GM19025 (cell line): Measurements from ENCODE around the gene DIAPH3.

Experiments used
- ATAC-seq: cut with Tn5 transposase; IDR thresholded peaks from one replicate; pipeline ENCODE4 v1.9.1; 2021; ENCODE audit warnings: mild to moderate bottlenecking, low read depth, moderate library complexity; ENCODE audit not compliant: unreplicated experiment

DIAPH3 gene

GRCh38 chr13:59891053-59891452, 272.7 kb downstream of the DIAPH3 start:
- ATAC-seq, result no peak

GRCh38 chr13:59890054-59890453, 273.7 kb downstream of the DIAPH3 start:
- no peak for ATAC-seq

DNA sequence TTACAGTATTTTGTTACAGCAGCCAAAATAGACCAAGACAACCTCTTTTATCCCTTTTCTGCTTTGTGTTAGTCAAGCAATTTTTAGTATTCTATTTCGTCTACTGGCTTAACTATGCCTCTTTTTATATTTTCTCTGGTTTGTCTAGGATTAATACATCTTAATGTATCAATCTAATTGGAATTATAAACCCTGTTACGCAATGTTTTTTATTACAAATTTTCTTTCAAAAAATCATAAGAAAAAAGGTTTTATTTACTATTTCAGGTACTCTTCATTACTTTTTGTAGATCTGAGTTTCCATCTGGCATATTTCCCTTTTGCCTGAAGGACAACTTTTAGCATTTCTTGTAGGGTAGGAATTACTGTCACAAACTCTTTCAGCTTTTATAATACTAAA, 275.3 kb downstream of the DIAPH3 start:
- ATAC-seq, result no peak

GRCh38 chr13:59885076-59885475, 278.7 kb downstream of the DIAPH3 start:
- ATAC-seq, result no peak

DNA sequence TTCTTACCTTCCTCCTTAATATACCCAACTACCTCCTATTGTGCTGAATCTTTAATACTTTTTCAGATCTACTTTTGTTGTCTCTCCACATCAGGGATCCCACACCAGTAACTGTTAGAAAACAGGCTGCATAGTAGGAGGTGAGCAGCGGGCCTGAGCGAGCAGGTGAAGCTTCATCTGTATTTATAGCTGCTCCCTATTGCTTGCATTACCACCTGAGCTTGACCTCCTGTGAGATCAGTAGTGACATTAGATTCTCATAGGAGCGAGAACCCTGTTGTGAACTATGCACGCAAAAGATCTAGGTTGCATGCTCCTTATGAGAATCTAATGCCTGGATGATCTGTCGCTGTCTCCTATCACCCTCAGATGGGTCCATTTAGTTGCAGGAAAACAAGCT, 279.8 kb downstream of the DIAPH3 start:
- ATAC-seq, result no peak

- no peak for ATAC-seq
Observed at GRCh38 chr13:59880468-59880867, 283.3 kb downstream of the DIAPH3 start.

DNA sequence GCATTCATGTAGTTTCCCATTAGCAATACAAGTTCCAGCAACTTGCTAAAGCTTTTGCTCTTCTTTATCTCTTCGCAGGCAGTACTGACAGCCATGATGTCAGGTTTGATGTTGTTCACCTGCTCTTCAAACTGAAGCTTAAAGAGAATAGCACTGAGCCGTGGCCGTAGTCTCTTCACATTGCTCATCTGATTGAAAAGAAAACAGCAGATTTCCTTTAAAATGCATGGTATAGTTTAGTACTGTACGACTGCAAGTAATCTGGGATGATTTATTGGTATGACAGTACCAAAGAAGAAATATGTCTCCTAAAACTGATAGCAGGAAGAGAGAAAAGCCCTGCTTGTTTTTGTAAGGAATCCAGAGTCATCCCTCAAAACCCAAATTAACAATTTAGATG, 284.4 kb downstream of the DIAPH3 start:
- no peak for ATAC-seq

DNA sequence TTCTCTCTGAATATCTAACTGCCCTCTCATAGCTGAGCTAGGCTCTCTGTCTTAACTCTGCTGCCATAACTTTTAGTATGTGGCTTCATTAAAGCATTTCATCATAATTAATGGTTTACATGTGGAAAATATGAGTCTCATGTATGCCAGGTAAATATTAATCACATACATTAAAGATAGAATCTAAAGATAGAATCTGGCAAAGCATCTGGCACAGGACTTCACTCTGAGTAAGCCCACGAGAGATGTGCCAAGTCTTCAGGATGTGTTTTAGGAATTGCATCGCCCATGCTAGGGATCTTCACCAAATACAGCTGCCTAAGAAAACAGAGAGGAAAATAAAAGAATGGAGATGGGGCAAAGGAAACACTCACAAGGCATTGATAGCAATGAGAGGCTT, 285.8 kb downstream of the DIAPH3 start:
- no peak for ATAC-seq

DNA sequence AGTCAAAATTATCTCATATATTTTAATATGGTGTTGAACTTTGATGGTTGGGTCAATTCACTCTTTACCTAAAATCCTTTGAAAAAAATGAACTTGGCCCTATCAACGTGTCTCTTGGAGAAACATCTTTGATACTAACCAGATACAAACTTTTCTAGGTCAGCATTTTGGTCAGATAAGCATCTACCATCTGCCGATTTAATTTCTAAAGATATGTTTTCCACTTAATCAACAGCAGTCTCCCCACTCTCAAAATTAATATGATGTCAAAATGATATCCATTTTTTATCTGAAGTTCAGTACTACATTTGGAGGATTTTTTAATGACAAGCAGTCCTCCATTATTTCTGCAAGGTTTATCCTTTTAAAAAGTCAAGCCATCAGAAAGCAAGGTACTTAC, 288.8 kb downstream of the DIAPH3 start:
- ATAC-seq, result no peak

DNA sequence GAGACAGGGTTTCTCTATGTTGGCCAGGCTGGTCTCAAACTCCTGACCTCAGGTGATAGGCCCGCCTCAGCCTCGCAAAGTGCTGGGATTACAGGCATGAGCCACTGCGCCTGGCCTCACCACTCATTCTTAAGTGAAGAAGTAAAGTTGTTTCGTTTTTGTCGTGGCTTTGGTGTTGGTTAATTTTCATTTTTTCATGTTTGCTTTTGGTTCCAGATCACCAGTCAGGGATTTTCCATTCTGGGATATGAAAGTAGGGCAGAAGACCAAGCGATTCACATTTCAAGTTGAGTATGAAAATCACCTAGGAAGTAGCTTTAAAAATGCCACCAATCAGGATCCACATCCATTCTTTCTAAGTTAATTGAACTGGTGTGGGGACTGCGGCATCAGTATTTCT, 289.9 kb downstream of the DIAPH3 start:
- ATAC-seq, result no peak

DNA sequence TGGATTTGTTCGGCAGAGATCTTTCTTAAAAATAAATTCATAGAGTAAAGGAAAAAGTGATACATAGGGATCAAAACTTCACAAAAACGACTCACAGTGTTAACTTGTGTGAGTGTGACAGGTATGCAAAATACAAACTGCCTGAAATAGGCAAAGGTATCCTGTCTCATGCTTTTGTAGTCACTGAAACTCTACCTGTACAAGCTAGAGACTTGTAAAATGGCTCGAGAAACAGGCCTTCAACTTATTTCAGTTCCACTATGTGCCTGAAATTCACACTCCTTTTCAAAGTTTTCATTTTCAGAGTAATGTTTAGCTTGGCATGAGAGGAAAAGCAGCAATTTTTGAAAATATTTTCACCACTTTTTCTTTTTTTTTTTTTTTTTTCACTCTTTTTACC, 290.4 kb downstream of the DIAPH3 start:
- ATAC-seq, result no peak

DNA sequence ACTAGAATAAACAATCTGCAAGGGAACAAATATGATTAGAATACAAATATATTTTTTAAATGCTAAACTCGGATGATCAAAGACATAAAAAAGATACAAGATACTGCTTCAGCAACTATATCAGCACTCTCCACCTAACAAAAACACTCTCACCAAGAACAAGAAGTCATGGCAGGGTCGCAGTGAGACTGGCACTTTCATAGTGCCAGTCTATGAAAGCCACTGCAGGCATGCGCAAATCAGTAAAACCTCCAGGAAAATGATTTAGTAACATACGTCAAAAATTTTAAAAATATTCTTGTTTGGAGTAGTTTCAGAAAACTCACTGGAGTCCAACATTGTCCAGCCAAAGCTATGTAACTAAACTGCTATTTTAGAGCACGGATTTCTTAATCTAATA, 295.9 kb downstream of the DIAPH3 start:
- ATAC-seq, result no peak

DNA sequence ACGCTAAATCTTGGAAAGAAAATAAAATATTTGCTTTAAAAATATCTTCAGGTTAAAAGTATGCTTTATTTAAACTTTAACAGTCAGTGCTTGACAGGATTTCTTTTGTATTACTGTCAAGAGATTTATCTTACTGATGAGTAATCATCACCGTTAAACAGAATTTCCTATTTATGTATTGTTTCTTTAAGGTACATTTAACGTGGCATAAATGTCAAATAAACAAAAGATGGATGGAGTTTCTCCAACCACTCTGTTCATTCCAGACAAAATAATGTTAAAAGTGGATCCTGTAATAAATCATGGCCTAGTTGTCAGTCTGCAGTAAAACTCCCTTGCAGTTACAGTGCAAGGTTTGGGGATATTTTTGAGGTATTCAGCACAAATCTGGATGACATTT, 298.3 kb downstream of the DIAPH3 start:
- no peak for ATAC-seq

DNA sequence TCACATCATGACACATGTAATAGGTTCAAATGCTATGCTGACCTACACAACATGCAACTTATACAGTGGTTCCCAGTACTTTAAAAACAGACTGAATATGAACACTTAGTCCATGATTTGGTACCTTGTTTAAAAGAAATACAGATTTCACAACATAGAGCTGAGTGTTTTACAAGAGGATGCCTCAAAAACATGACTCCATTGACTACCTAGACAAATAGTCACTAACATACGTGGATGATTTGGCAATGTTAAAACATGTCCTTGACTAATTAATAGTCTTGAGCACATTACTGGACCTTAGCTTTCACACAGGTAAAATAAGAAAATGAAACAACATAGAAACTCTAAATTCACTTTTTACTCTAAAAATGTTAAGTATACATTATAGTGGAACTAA, 300.1 kb downstream of the DIAPH3 start:
- no peak for ATAC-seq

DNA sequence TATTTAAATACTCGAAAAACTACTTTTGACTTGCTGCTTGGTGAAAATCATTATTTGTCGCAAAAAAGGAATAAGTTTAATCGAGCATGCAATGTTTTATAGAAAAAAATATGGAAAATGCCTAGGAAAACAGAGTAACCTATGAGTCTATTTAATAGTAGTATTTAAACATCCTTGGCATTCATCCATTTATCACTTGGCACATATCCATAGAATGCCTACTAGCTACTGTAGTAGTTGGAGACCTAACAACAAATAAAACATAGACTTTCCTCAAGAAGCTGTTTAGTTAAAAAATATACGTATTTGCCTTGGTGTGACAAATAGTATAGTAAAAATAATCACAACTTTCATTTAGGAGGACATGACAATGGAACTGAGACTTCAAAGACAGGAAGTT, 302.1 kb downstream of the DIAPH3 start:
- no peak for ATAC-seq

GRCh38 chr13:59856281-59856810, 307.4 kb downstream of the DIAPH3 start:
- ATAC-seq, result no peak

DNA sequence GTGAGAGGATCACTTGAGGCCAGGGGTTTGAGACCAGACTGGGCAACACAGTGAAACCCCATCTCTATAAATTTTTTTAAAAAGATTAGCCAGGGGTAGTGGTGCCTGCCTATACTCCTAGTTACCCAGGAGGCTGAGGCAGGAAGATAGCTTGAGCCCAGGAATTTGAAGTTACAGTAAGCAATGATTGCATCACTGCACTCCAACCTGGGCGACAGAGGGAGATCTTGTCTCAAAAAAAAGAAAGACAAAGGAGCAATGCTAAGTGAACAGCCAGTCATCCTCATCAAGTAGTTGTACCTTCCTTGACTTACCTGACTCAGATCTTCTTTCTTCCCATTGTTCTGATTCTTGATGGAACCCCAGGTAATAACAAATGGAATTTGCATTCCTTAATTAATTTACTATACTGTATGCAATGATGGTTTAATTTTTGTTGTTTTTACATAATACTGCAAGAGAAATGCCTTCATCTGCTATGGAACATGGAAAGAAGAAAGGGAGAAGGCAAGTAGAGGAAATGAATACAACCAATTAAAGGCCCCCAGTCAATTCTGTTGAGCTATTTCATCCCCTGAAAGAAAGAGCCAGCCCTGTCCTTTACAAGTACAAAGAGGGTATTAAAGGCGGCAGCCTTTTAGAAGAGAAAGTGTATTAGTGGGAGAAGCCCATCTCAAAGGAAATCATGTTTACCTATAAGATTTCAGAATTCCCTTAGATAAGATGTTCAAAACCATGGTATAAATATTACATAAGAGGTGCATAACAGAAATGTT, 316.7 kb downstream of the DIAPH3 start:
- ATAC-seq, result no peak

DNA sequence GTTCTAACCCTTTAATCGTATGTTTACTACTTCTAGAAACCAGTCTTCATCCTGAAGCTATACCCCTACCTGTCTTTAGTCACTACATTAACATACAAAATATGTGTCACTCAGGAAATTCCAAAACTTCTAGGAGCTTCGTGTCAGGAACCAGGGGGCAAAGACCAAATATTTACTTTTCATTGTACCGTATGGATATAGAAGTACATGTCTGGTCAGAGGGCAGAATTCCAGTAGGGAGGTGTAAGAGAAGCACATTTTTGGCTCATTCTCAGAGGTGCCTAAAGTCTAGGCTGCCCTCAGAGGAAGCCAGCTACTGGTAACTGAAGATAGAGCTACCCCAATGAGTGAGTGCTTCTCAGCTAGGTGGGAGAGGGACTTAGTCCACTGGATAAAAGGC, 320.7 kb downstream of the DIAPH3 start:
- ATAC-seq, result no peak

DNA sequence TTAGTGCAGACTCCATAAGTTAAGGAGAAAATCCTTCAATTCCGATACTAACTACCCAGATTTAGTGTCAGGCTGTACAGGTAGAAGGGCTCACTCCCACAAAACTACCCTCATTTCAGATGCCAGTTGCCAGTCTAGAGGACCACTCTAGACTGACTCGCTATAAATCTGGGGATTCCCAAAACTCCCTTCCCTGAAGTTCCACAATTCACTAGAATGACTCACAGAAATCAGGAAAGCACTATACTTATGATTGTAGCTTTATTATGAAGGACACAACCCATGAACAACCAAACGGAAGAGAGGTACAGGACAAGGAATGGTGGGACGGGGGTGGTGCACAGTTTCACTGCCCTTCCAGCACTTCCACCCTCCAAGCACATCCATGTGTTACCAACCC, 321.2 kb downstream of the DIAPH3 start:
- ATAC-seq, result no peak

DNA sequence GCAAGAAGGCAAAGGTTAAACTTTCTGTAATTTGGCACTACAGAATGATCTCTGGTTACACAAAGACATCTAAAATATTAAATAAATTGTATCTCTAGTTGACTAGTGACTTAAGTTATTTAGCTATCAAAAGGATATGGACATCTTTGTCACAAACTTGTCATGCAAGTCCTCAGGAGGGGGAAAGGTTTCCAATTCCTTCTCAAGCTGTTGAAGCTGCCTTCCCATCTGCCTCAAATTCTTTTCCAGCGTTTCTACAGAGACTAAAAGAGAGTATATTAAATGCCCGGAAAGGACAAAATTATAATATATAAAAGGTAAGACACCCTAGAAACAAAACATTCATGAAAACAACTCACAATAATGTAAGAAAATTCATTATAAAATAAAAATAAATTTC, 324.5 kb downstream of the DIAPH3 start:
- ATAC-seq, result no peak

DNA sequence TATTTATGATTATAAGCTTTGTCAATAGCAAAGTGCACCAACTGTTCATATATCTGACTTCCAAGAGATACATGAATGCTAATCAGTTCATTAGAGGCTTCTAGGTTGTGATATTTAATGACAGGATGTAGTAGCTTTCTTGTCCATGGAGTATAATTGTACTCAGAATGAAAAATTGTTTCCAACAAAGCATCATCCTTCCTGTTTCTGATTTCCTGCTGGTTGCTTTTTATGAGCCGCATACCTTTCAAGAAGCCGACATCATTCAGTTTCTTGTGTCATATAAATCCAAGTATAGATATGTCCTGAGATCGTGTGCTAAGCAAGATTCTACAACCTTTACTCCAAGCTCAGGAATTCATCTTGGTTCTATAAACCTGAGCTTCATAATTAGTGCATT, 326.6 kb downstream of the DIAPH3 start:
- ATAC-seq, result no peak

DNA sequence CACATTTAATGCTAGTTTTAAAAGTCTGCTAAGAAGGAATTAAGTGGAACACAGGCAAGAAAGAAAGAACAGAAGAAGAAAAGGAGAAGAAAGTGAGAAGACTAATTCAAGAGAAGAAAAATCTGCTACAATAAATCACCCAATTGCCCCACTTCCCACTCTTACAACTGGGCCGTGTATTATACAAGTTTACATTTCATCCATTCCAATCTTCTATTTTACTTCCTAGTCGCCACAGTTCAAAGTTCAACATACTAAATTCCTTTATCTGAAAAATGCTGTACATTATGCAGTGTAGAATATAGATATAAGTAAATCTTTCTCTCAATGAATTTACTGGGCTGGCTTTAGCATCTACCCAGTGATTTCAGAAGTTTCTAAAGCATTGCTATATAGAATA, 328.2 kb downstream of the DIAPH3 start:
- ATAC-seq, result no peak

DNA sequence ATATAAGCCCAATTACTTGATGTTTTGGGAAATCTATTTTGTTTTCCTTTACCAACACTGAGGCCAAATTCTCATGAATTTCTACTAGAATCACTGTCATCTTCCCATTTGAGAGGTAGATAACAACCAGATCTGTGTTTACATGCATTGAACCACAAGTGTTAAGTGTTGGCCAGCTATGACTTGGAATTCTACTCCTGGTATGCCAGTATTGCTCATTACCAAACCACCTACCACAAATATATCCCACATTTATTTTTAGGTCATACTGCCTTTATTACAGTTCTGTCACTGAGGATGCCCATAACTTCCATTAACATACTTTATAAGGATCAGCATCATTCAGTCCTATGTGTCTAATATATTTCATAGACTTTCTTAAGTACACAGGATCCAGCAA, 328.9 kb downstream of the DIAPH3 start:
- no peak for ATAC-seq
